ENCODE results near the gene PHF12. TPM values are rescaled to one million over a fixed set of nuclear protein-coding genes. Genes with fewer than 3 reads are reported as not detected.

PHF12 gene
- total RNA-seq, 4 donors from 2014 or later, result 22.0 to 62.9 (median 60.1) TPM

DNA sequence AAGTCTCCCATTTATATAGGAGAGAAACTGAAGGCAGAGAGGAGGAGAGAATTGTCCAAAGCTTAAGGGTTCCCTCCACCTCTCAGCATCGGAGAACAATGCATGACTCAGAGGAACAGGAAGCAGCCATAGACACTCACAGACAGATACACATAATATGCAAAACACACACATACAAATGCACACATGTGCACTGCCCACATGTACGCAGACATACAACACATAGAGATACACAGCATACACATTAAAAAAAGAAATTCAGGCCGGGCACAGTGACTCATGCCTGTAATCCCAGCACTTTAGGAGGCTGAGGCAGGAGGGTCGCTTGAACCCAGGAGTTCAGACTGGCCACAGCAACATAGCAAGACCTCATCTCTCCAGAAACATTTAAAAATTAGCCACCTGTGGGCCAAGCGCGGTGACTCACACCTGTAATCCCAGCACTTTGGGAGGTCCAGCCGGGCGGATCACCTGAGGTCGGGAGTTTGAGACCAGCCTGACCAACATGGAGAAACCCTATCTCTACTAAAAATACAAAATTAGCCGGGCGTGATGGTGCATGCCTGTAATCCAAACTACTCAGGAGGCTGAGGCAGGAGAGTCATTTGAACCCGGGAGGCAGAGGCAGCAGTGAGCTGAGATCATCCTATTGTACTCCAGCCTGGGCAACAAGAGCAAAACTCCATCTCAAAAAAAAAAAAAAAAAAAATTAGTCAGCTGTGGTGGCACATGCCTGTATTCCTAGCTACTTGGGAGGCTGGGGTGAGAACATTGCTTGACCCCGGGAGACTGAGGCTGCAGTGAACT is 85.2 kb downstream of the PHF12 start:
- Histone ChIP-seq H3K27ac (no peak overlapping the region), H3K9me3 (no peaks in the 10 kb centered on the region), H3K4me1 (no peaks in the 10 kb centered on the region), H3K36me3 (no peaks in the 10 kb centered on the region), H3K27me3 (no peaks in the 10 kb centered on the region), H3K4me3 (replicated peaks in 1 of 3) (no peak overlapping the region)
- 86 to 88% methylated on average over 13 of the region's 13 CpGs for WGBS, 2 donors
- no peak for TF ChIP-seq POLR2A (IDR thresholded peaks at IDR 0.05)
- TF ChIP-seq, protein P1, sequence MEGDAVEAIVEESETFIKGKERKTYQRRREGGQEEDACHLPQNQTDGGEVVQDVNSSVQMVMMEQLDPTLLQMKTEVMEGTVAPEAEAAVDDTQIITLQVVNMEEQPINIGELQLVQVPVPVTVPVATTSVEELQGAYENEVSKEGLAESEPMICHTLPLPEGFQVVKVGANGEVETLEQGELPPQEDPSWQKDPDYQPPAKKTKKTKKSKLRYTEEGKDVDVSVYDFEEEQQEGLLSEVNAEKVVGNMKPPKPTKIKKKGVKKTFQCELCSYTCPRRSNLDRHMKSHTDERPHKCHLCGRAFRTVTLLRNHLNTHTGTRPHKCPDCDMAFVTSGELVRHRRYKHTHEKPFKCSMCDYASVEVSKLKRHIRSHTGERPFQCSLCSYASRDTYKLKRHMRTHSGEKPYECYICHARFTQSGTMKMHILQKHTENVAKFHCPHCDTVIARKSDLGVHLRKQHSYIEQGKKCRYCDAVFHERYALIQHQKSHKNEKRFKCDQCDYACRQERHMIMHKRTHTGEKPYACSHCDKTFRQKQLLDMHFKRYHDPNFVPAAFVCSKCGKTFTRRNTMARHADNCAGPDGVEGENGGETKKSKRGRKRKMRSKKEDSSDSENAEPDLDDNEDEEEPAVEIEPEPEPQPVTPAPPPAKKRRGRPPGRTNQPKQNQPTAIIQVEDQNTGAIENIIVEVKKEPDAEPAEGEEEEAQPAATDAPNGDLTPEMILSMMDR (IDR thresholded peaks at IDR 0.05), result no peak
- no peak for DNase-seq
- intact Hi-C loops (cut with DNase I), result no loop called here

DNA sequence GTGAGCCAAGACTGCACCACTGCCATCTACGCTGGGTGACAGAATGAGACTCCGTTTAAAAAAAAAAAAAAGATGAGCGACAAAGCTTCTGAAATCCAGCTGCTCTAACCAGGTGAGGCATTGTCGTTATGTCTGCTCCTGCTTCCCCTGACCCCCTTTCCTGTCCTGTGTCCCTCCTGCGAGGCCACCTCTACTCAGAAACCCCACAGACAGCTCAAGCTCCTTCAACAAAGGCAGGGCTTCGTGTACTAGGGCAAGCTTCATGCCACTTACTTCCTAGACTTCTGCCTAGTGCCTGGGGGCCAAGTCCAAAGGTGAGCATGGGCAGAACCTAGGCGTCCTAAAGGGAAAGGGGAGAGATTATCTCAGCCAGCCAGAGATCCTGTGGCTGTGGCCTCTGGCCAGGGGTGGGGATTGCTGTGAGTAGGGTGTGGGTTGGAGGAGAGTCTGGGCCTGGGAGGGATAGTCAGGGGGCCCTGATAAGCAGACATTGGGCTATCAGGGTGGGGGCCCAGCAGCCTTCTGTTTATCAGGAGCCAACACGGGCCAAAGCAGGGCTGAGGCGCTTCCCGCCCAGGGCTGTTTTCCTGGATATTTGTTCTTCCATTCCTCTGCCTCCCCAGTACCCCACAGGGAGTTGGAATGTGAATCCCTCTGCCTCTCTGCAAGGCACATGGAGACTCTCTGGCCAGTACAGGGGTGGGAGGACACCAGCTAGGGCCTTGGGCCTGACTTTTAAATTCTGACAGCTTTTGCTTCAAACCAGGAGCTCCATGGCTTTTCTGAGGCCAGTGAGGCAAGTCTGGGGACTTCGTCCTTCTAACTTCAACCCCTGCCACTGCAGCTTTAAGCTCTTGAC is 86.1 kb downstream of the PHF12 start:
- intact Hi-C loops (cut with DNase I), result no loop called here
- no peaks in the 10 kb centered on the region for H3K4me1 ChIP-seq
- 77 to 85% methylated on average over 11 of the region's 11 CpGs for WGBS, 2 donors
- H3K27me3 ChIP-seq, result no peaks in the 10 kb centered on the region
- TF ChIP-seq, protein P1 (IDR thresholded peaks at IDR 0.05), result no peak
- no peak for TF ChIP-seq POLR2A (IDR thresholded peaks at IDR 0.05)
- DNase-seq, result no peak
- H3K9me3 ChIP-seq, result no peaks in the 10 kb centered on the region
- no peak overlapping the region for H3K4me3 ChIP-seq (replicated peaks in 1 of 3)
- H3K27ac ChIP-seq, result no peak overlapping the region
- peaks cover 5% of the 10 kb centered on the region in 2 donors for H3K36me3 ChIP-seq

DNA sequence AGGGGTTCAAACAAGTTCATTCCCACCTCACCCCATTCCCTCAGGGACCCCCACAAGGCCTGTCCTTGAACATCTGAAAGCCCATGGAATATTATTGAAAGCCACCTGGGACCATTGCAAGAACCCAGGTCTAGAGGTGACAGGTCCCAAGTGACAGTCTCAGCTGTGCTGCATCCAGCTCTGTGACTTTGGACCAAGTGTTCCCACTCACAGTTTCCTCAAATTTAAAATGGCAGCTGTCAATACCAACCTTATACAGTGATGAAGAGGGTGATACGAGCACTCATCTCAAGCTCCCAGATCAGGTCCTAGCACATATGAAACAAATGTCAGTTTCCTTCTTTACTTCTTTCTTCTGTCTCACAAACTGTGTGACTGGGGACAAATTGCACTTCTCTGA is 87.4 kb downstream of the PHF12 start:
- Histone ChIP-seq H3K27me3 (no peaks in the 10 kb centered on the region), H3K4me3 (replicated peaks in 1 of 3) (no peak overlapping the region), H3K36me3 (peaks cover 7 to 9% of the 10 kb centered on the region in 2 donors), H3K4me1 (no peaks in the 10 kb centered on the region), H3K27ac (no peak overlapping the region), H3K9me3 (no peaks in the 10 kb centered on the region)
- TF ChIP-seq, protein P1 (IDR thresholded peaks at IDR 0.05), result no peak
- TF ChIP-seq POLR2A (IDR thresholded peaks at IDR 0.05), result no peak
- 96 to 100% methylated on average over 1 of the region's 1 CpG for WGBS, 2 donors
- intact Hi-C loops (cut with DNase I), result no loop called here
- DNase-seq, result no peak

DNA sequence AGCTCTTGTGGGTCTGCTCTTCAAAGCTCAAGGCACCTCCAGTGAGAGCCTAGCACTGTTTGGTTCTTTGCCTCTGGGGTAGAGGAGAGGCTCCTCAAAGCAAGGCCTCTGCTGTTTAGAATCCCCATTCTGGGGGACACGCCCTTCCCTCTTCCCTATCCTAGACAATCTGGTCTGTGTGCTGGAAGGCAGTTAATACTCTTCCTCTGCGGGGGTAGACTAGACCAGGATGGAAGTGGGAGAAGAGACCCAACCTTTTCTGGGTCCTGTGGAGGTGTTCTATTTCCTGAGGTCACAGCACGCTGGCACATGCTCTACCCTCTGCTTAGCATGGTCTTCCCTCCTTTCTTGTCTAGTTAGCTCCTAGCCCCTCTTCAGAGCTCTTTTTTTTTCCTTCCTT is 88.8 kb downstream of the PHF12 start:
- DNase-seq, result no peak
- no peak for TF ChIP-seq POLR2A (IDR thresholded peaks at IDR 0.05)
- TF ChIP-seq, protein P1 (IDR thresholded peaks at IDR 0.05), result no peak
- H3K27me3 ChIP-seq, result no peaks in the 10 kb centered on the region
- H3K4me3 ChIP-seq (replicated peaks in 1 of 3), result no peak overlapping the region
- H3K4me1 ChIP-seq, result no peaks in the 10 kb centered on the region
- intact Hi-C loops (cut with DNase I), result no loop called here
- H3K36me3 ChIP-seq, result peaks cover 17 to 18% of the 10 kb centered on the region in 2 donors
- no peak overlapping the region for H3K27ac ChIP-seq
- 94 to 98% methylated on average over 3 of the region's 3 CpGs for WGBS, 2 donors
- H3K9me3 ChIP-seq, result no peaks in the 10 kb centered on the region
